GM19025 (cell line): Measurements from ENCODE around the gene TMEM258.
A peak's percentile ranks its signal among the peaks of the same experiment; 100 is the strongest.

ENCODE experiments used
- ATAC-seq: cut with Tn5 transposase; IDR thresholded peaks from one replicate; pipeline ENCODE4 v1.9.1; 2021; ENCODE audit warnings: mild to moderate bottlenecking, low read depth, moderate library complexity; ENCODE audit not compliant: unreplicated experiment

Gene TMEM258

DNA sequence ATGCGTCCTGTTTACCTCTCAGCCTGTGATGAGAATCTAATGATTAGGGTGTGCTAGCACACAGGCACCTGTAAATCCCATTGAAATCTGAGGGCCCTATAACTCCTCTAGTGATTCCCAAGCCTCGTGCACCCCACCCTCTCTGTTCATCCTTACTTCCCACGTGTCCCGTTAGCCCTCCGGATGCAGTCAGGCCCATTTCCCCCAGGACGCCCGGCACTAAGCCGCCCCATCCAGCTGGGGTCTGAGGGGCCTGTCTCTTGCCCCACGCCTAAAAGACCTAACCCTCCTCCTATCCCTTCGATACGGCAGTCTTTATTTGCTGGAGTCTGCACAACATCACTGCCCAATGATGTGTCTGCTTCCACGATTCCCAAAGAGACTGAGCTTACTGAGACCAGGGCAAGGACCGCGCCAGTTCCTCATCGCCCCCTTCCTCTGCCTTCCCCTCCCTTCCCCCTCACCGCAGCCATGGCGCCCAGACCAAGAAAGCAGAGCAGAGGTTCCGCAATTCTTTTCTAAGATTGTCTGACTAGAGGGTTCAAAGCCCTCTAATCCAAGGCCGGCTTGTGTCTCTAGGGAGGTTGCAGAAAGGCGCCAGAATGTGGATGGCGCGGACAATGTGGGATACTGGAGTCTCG, 34.7 kb upstream of the TMEM258 start:
- ATAC-seq, result peak; percentile 1

- no peak for ATAC-seq
Observed at GRCh38 chr11:61820174-61820573, 27.8 kb upstream of the TMEM258 start.

DNA sequence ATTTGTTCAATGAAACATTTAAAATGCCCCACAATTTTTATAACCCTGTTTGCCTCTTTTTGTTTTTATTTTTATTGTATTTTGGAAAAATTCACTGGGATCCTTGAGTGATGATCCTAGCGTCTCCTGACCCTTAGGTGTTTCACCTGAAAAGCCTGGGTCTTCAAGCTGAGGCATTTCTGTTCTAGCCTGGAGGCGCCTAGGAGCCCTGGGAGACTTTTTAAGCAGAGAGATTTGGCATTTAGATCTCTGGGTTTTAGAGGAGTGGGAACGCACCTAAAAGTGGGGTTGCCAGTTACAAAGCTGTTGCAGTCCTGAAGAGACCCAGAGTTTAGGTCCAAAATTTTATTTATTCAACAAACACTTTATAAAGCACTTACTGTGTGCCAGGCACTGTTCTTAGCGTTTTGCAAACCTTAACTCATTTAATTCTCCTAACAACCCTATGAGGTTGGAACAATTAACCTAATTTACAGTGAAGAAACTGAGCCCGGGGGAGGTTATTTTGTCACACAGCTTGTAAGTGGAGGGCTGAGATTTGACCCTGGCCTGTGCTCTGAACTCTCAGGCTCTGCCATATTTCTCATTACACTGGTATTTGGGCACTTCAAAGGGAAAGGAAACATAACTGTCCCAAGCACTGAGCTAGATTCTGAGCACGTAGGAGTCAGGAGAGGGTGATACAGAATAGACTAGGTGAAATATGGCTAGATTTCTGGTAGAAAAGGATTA, 25.2 kb upstream of the TMEM258 start:
- no peak for ATAC-seq

GRCh38 chr11:61816736-61817455, 24.5 kb upstream of the TMEM258 start, which contains the start of gene FADS1:
Gene FADS1, minus strand, starts transcription at chr11:61817003. Its CDS starts 74 bp downstream, at chr11:61816929.
- ATAC-seq, result peak; percentile 56

DNA sequence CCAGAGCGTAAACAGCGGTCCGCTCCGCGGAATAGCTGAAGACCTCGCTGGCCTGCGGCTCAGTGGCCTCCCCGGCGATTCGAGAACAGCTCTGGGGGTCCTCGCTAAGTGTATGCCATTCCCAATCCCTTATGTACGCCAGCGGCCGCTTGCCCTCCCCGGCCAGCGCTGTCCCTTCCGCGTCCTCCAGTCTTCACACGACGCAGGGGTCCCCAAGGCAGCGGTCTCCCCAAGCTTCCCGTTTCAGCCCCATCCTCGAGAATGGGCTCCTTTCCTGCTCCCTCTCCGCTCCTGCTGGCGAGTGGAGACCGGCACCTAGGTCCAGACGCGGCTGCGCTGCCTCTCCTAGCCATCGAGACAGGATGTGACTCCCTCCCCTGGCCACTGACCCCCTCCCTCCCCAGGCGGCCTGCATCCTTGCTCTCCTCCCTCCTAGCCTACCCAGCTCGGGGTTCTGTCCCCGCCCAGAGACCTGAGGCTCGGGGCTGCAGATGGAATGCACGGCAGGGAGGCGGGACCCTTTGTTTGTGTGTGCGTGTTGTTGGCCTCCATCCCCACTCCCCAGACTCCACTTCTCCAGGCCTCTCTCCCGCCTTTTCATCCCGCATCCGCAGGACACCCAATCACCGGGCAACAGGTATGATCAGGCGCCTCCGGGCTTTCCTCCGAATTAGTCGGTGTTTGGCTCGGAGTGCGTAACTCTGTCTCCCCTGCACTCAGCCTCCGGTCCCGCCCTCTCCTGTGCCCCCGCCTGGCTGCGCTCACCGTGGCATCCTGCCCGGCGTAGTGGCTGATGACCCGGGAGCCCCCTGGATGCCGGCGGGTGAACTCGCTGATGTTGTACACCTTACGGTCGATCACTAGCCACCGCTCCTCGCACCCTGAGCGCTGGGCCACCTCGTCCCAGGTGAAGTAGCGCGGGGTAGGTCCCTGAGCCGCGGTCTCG, 23.7 kb upstream of the TMEM258 start:
- ATAC-seq, result peak; percentile 21

- peak; percentile 50 for ATAC-seq
Observed at GRCh38 chr11:61814958-61815789, 22.8 kb upstream of the TMEM258 start.

DNA sequence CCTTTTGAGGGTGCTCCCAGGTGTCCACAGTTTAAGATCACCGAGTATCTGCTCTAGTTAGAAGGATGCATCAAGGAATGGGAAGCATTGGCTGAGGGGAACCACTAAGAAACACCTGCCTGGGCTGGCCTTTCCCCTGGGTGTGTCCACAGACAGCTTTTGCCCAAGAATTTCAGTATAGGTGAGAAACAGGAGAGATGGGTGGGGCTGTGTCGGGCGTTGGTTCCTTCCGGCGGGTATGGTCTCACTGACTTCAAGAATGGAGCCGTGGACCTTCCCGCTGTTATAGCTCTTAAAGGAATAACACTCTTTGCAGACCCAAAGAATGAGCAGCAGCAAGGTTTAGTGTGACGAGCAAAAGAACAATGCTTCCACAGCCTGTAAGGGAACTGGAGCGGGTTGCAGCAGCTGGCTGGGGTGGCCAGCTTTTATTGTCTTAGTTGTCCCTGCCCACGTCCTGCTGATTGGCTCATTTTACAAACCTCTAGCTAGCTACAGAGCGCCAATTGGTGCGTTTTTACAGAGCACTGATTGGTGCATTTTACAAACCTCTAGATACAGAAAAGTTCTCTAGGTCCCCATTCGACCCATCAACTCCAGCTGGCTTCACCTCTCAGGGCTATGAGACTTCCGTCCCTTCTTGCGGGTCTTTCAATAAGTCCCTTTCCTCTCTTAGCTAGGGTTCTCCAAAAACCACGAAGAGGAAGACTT, 22.0 kb upstream of the TMEM258 start:
- no peak for ATAC-seq

- ATAC-seq, result no peak
Observed at GRCh38 chr11:61812736-61813411, 20.5 kb upstream of the TMEM258 start.

DNA sequence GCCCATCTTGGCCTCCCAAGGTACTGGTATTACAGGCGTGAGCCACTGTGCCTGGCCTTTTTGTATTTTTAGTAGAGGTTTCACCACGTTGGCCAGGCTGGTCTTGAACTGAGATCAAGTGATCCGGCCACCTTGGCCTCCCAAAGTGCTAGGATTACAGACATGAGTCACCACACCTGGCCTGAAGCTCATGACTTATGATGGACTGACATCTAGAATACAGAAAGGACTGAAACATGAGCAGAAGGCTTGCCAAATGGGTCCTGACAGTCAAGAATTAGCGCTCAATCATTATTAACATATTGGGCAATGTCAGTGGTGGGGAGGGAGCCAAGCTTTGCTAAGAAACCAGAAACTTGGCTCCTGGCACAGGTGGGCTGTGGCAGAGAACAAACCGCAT, 19.4 kb upstream of the TMEM258 start:
- no peak for ATAC-seq

DNA sequence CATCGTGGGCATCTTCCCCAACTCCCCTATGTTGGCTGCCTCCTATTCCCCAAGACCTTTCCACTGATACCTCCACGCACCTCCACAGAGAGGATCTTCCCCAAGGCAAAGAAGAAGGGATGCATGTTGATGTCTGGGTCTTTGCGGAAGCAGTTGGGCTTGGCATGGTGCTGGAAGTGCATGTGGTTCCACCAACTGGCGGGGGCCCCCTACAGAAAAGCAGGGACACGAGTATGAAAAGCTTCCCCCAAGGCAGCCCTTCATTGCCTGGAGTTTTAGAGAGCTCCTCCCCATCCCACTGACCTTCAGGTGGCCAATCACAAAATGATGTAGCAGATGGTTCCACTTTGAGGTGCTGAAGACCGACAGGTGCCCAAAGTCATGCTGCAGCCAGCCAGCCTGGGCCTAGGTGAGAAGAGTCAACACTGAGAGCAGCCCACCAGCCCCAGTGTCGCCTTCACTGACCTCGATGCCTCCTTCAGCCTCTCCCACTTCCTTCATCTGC, 18.3 kb upstream of the TMEM258 start:
- ATAC-seq, result no peak

DNA sequence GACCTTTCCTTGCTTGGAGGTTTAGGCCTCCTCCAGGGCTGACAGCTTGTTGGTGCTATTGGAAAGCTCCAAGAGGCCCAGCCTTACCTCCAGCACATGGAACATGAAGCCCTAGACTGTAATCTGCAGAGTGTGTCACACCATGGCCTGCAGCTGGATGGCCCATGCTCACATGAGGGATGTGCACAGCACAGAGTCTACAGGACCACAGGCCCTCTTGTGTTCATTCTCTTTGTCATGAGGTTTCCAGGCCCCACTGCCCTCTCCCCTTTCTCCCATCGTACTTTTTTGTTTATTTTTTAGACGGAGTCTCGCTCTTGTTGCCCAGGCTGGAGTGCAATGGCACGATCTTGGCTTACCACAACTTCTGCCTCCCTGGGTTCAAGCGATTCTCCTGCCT, 14.4 kb upstream of the TMEM258 start:
- no peak for ATAC-seq

- ATAC-seq, result no peak
Observed at GRCh38 chr11:61805146-61805545, 12.7 kb upstream of the TMEM258 start.

DNA sequence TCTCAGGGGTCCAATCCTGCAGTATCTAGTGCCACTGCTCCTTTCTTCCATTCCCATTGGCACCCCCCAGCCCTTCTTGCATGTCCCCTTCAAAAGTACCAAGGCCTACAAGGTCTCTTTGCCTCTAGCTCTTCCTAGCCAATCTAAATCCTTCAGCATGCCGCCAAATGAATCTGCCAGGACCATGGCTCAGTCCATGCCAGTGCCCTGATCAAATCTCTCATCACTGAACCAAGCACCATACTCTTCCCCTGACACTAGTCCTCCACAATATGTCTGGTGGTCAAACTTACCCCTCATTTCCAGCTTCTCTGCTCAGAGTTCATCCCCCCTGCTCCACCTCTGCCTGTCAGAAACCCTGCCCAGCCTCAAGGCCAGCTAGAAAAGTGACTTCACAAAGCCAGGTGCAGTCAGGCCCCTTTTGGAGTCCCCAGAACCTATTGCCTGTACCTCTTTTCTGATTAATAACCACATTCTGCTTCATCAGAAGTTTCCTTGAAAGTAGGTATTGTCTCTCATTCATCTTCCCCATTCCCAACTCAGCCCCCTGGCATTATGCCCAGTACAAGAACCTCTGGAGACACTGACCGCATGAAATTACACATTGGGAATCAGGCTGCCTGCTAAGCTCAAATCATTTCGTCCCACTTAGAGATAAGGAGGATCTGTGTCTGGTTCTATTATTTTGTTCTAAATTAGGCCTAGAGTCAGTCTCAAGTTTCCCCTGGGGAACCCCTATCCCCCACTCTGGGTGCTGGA, 11.7 kb upstream of the TMEM258 start:
- no peak for ATAC-seq

GRCh38 chr11:61802605-61803004, 10.2 kb upstream of the TMEM258 start:
- ATAC-seq, result no peak

- ATAC-seq, result no peak
Observed at GRCh38 chr11:61800331-61801281, 8.2 kb upstream of the TMEM258 start.

- ATAC-seq, result no peak
Observed at GRCh38 chr11:61799665-61800284, 7.4 kb upstream of the TMEM258 start.
